Measurements from ENCODE around the gene TTLL5. TPM values are rescaled to one million over a fixed set of nuclear protein-coding genes. Genes with fewer than 3 reads are reported as not detected.

The TTLL5 gene
- polyA plus RNA-seq, 3 donors, result 4.2 to 7.2 (median 4.7) TPM

DNA sequence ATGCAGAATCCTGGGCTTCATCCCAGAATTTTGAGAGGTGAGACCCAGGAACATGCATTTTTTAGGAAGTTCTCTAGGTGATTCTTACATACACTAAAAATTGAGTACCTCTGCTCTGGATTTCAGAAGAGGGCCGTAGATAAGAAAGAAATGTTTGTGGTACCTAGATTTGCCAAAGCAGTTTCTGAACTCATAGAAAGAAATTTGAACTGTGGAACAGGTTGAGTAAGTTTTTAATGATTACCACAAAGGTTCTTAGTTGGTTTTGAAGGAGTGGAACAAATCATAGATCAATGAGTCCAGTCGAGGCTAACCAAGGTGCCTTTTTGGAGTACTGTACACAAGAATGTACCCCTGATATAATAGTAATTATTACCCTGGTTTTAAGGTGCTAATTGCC, 24.9 kb downstream of the TTLL5 start:
- H3K27ac ChIP-seq (ENCODE audit: low read depth in 1 of 2, low read length in 2 of 2), result no peak overlapping the region
- DNase-seq, result no peak
- no peak overlapping the region for H3K27ac Mint-ChIP-seq
- H3K9ac ChIP-seq (ENCODE audit: insufficient read depth, low read length, poor library complexity, severe bottlenecking), result no peak overlapping the region
- H3K9me3 Mint-ChIP-seq, result no peaks in the 10 kb centered on the region
- peaks cover 48 to 56% of the 10 kb centered on the region in 2 donors for H3K36me3 Mint-ChIP-seq
- no peaks in the 10 kb centered on the region for H4K20me1 ChIP-seq (ENCODE audit: insufficient read depth, low read length)
- H3K36me3 ChIP-seq (replicated peaks in 1 of 2; ENCODE audit: control insufficient read depth in 1 of 2, insufficient read depth in 2 of 2, low read length in 2 of 2), result peaks cover 22 to 52% of the 10 kb centered on the region in 2 donors
- TF ChIP-seq, protein P1, sequence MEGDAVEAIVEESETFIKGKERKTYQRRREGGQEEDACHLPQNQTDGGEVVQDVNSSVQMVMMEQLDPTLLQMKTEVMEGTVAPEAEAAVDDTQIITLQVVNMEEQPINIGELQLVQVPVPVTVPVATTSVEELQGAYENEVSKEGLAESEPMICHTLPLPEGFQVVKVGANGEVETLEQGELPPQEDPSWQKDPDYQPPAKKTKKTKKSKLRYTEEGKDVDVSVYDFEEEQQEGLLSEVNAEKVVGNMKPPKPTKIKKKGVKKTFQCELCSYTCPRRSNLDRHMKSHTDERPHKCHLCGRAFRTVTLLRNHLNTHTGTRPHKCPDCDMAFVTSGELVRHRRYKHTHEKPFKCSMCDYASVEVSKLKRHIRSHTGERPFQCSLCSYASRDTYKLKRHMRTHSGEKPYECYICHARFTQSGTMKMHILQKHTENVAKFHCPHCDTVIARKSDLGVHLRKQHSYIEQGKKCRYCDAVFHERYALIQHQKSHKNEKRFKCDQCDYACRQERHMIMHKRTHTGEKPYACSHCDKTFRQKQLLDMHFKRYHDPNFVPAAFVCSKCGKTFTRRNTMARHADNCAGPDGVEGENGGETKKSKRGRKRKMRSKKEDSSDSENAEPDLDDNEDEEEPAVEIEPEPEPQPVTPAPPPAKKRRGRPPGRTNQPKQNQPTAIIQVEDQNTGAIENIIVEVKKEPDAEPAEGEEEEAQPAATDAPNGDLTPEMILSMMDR (IDR thresholded peaks at IDR 0.05), result no peak
- H3K9me3 ChIP-seq (replicated peaks in 1 of 2; ENCODE audit: control insufficient read depth in 1 of 2, insufficient read depth in 1 of 2, low read length in 2 of 2), result no peaks in the 10 kb centered on the region
- no CpG with 5 or more reads among the region's 2 CpGs for WGBS (ENCODE audit: insufficient coverage)
- no peak overlapping the region for H3K4me3 ChIP-seq (replicated peaks in 1 of 3; ENCODE audit: low read depth in 2 of 3, low read length in 3 of 3)
- H3K27me3 ChIP-seq (ENCODE audit: control insufficient read depth in 2 of 2, insufficient read depth in 2 of 2, low read length in 2 of 2), result no peaks in the 10 kb centered on the region
- H3K4me1 Mint-ChIP-seq, result peaks cover 2% of the 10 kb centered on the region
- no peak overlapping the region for H3K4me2 ChIP-seq (replicated peaks; ENCODE audit: extremely low read depth, low read length, poor library complexity, severe bottlenecking)
- H3K4me1 ChIP-seq (ENCODE audit: control insufficient read depth in 1 of 2, insufficient read depth in 2 of 2, low read length in 2 of 2), result no peaks in the 10 kb centered on the region
- intact Hi-C loops (cut with micrococcal nuclease), result no loop called here
- H3K79me2 ChIP-seq (ENCODE audit: insufficient read depth, low read length), result no peaks in the 10 kb centered on the region
- no peak overlapping the region for H2AFZ ChIP-seq (ENCODE audit: insufficient read depth, low read depth, low read length, poor library complexity, severe bottlenecking)
- no peak overlapping the region for H3K4me3 Mint-ChIP-seq
- H3K27me3 Mint-ChIP-seq (ENCODE audit: low read depth in 3 of 3), result peaks cover 0 to 2% (median 0%) of the 10 kb centered on the region in 3 donors

DNA sequence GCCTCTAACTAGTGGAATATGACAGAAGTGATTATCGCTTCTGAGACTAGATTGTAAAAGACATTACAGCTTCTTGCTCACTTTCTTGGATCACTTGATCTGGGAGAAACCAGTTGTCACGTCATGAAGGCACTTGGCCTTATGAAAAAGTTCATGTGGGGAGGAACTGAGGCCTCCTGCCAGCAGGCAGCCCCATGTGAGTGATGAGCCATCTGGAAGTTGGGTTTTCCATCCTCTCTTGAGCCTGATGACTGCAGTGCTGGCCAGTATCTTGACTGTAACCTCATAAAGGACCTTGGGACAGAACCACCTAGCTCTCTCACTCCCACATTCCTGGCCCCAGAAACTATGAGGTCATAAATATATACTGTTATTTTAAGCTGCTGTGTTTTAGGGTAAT, 28.0 kb downstream of the TTLL5 start:
- H3K36me3 Mint-ChIP-seq, result peaks cover 48 to 55% of the 10 kb centered on the region in 2 donors
- WGBS (ENCODE audit: insufficient coverage), result 100% methylated on average over 1 of the region's 2 CpGs

More for the DNA sequence above, 28.0 kb downstream of the TTLL5 start:
- H4K20me1 ChIP-seq (ENCODE audit: insufficient read depth, low read length), result no peaks in the 10 kb centered on the region
- no peak for DNase-seq
- H3K27me3 Mint-ChIP-seq (ENCODE audit: low read depth in 3 of 3), result peaks cover 0 to 2% (median 0%) of the 10 kb centered on the region in 3 donors
- H3K4me3 Mint-ChIP-seq, result no peak overlapping the region
- H3K4me1 ChIP-seq (ENCODE audit: control insufficient read depth in 1 of 2, insufficient read depth in 2 of 2, low read length in 2 of 2), result no peaks in the 10 kb centered on the region
- peak overlapping the region in 2 of 7 donors; percentile 12 to 45 for H3K27ac Mint-ChIP-seq
- intact Hi-C loops (cut with micrococcal nuclease), result no loop called here
- TF ChIP-seq, protein P1 (IDR thresholded peaks at IDR 0.05), result no peak
- H3K4me3 ChIP-seq (replicated peaks in 1 of 3; ENCODE audit: low read depth in 2 of 3, low read length in 3 of 3), result no peak overlapping the region
- H3K4me1 Mint-ChIP-seq, result no peaks in the 10 kb centered on the region
- no peak overlapping the region for H3K27ac ChIP-seq (ENCODE audit: low read depth in 1 of 2, low read length in 2 of 2)
- H3K9ac ChIP-seq (ENCODE audit: insufficient read depth, low read length, poor library complexity, severe bottlenecking), result no peak overlapping the region
- peaks cover 25 to 55% of the 10 kb centered on the region in 2 donors for H3K36me3 ChIP-seq (replicated peaks in 1 of 2; ENCODE audit: control insufficient read depth in 1 of 2, insufficient read depth in 2 of 2, low read length in 2 of 2)
- no peaks in the 10 kb centered on the region for H3K79me2 ChIP-seq (ENCODE audit: insufficient read depth, low read length)
- H3K4me2 ChIP-seq (replicated peaks; ENCODE audit: extremely low read depth, low read length, poor library complexity, severe bottlenecking), result no peak overlapping the region
- no peaks in the 10 kb centered on the region for H3K27me3 ChIP-seq (ENCODE audit: control insufficient read depth in 2 of 2, insufficient read depth in 2 of 2, low read length in 2 of 2)
- H3K9me3 ChIP-seq (replicated peaks in 1 of 2; ENCODE audit: control insufficient read depth in 1 of 2, insufficient read depth in 1 of 2, low read length in 2 of 2), result peaks cover 0 to 2% of the 10 kb centered on the region in 2 donors
- H2AFZ ChIP-seq (ENCODE audit: insufficient read depth, low read depth, low read length, poor library complexity, severe bottlenecking), result no peak overlapping the region
- H3K9me3 Mint-ChIP-seq, result peaks cover 0 to 9% (median 4%) of the 10 kb centered on the region in 7 donors

Measured in CD14-positive monocyte (primary cell).